Measurements from ENCODE around the gene B4GALT6.

Gene B4GALT6

DNA sequence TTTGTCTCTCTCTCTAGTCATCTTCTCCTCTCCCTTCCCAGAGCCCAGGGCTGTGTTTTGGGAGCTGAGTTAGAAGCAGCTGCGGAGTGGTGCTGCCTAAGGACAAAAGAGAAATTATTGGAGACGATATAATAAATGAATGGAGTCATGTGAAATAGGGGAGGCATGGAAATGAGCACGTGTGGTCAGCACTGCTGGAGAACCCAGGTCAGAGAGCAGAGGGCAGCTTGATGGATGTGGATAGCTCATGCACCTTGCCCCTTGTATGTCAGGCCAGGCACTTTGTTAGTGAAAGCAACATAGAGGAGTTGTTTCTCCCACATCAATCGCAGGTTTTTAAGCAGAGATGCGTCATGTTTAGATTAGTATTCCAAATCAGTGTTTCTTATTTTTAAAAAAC, 77.0 kb downstream of the B4GALT6 start:
- Histone ChIP-seq H3K4me1 (no peaks in the 10 kb centered on the region), H3K27me3 (no peaks in the 10 kb centered on the region), H3K4me3 (ENCODE audit: low read depth, low read length) (no peak overlapping the region), H3K9me3 (no peaks in the 10 kb centered on the region), H3K36me3 (no peaks in the 10 kb centered on the region)
- DNase-seq = no peak
- TF ChIP-seq, protein P1, sequence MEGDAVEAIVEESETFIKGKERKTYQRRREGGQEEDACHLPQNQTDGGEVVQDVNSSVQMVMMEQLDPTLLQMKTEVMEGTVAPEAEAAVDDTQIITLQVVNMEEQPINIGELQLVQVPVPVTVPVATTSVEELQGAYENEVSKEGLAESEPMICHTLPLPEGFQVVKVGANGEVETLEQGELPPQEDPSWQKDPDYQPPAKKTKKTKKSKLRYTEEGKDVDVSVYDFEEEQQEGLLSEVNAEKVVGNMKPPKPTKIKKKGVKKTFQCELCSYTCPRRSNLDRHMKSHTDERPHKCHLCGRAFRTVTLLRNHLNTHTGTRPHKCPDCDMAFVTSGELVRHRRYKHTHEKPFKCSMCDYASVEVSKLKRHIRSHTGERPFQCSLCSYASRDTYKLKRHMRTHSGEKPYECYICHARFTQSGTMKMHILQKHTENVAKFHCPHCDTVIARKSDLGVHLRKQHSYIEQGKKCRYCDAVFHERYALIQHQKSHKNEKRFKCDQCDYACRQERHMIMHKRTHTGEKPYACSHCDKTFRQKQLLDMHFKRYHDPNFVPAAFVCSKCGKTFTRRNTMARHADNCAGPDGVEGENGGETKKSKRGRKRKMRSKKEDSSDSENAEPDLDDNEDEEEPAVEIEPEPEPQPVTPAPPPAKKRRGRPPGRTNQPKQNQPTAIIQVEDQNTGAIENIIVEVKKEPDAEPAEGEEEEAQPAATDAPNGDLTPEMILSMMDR (IDR thresholded peaks at IDR 0.05; ENCODE audit: low read depth, low read length) = no peak

DNA sequence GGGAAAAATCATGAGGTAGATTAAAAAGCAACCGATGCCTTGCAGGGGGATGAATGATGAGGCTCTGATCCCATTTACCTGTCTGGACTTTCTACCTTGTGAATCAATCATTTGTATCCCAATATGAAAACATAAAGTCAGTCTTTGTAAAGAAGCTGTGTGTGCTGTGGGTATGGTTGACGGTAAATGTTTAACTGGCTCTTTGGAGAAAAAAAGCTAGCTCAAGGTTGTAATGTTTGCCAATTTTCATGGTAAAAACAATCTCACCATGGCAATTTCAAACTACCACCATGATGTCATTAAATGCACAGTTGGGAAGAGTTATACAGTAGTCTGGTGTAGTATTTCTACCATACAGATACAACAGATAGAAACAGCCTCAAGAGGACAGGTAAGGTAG, 78.1 kb downstream of the B4GALT6 start:
- no peaks in the 10 kb centered on the region for H3K36me3 ChIP-seq
- TF ChIP-seq, protein P1 (IDR thresholded peaks at IDR 0.05; ENCODE audit: low read depth, low read length) = no peak

DNA sequence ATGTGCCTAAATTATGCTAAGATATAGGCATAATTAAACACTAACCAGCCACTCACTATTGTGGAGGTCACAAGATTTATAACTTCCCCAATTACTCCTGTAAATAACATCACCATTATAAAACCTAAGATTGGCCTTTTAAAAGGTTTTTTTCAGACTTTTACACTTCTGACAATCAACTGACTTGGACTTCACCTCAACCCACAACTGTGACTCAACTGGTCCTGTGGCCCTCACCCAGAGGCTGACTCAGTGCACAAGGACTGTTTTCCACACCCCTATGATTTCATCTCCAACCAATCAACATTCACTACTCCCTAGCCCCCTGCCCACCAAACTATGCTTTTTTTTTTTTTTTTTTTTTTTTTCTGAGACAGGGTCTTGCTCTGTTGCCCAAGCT, 81.1 kb downstream of the B4GALT6 start:
- no peak overlapping the region for H3K4me3 ChIP-seq (ENCODE audit: low read depth, low read length)
- TF ChIP-seq, protein P1 (IDR thresholded peaks at IDR 0.05; ENCODE audit: low read depth, low read length) = no peak
- H3K9me3 ChIP-seq = no peaks in the 10 kb centered on the region
- H3K36me3 ChIP-seq = no peaks in the 10 kb centered on the region
- DNase-seq = no peak
- H3K4me1 ChIP-seq = no peaks in the 10 kb centered on the region
- H3K27me3 ChIP-seq = no peaks in the 10 kb centered on the region

More for the DNA sequence above, 78.1 kb downstream of the B4GALT6 start:
- Histone ChIP-seq H3K4me1 (no peaks in the 10 kb centered on the region), H3K4me3 (ENCODE audit: low read depth, low read length) (no peak overlapping the region), H3K9me3 (no peaks in the 10 kb centered on the region), H3K27me3 (no peaks in the 10 kb centered on the region)
- DNase-seq = no peak

DNA sequence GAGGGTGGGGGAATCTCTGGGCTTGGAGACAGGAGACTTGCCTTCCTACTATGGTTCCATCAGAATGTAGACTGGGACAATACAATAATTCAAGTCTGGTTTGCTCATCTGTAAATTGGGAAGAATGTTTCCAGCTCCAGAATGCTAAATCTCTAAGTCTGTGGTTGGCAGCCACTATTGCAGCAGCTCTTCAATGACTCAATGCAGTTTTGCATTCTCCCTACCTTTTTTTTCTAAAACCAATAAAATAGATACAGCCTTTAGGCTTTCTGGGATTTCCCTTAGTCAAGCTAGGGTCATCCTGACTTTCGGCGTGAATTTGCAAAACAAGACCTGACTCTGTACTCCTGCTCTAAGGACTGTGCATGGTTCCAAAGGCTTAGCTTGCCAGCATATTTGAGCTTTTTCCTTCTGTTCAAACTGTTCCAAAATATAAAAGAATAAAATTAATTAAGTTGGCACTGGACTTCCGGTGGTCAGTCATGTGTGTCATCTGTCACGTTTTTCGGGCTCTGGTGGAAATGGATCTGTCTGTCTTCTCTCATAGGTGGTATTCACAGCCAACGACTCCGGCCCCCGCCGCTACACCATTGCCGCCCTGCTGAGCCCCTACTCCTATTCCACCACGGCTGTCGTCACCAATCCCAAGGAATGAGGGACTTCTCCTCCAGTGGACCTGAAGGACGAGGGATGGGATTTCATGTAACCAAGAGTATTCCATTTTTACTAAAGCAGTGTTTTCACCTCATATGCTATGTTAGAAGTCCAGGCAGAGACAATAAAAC, 86.2 kb downstream of the B4GALT6 start:
- H3K27me3 ChIP-seq = no peaks in the 10 kb centered on the region
- H3K36me3 ChIP-seq = no peaks in the 10 kb centered on the region
- TF ChIP-seq, protein P1 (IDR thresholded peaks at IDR 0.05; ENCODE audit: low read depth, low read length) = no peak
- no peak overlapping the region for H3K4me3 ChIP-seq (ENCODE audit: low read depth, low read length)
- no peaks in the 10 kb centered on the region for H3K9me3 ChIP-seq
- no peaks in the 10 kb centered on the region for H3K4me1 ChIP-seq
- DNase-seq = no peak

DNA sequence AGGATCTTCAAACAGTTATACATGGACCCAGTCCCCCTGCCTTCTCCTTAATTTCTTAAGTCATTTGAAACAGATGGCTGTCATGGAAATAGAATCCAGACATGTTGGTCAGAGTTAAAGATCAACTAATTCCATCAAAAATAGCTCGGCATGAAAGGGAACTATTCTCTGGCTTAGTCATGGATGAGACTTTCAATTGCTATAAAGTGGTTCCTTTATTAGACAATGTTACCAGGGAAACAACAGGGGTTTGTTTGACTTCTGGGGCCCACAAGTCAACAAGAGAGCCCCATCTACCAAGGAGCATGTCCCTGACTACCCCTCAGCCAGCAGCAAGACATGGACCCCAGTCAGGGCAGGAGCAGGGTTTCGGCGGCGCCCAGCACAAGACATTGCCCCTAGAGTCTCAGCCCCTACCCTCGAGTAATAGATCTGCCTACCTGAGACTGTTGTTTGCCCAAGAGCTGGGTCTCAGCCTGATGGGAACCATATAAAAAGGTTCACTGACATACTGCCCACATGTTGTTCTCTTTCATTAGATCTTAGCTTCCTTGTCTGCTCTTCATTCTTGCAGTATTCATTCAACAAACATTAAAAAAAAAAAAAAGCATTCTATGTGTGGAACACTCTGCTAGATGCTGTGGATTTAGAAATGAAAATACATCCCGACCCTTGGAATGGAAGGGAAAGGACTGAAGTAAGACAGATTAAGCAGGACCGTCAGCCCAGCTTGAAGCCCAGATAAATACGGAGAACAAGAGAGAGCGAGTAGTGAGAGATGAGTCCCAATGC, 88.1 kb downstream of the B4GALT6 start:
- Histone ChIP-seq H3K36me3 (no peaks in the 10 kb centered on the region), H3K4me1 (no peaks in the 10 kb centered on the region), H3K4me3 (ENCODE audit: low read depth, low read length) (no peak overlapping the region), H3K27me3 (no peaks in the 10 kb centered on the region), H3K9me3 (no peaks in the 10 kb centered on the region)
- no peak for DNase-seq
- TF ChIP-seq, protein P1 (IDR thresholded peaks at IDR 0.05; ENCODE audit: low read depth, low read length) = no peak

Measured in BE2C (cell line).